AG09319 (cell line): ENCODE measurements around the gene KLHL29.

Experiments
- DNase-seq: peaks from one replicate; pipeline ENCODE4 v3.0.0-alpha.2; 2010; ENCODE audit warnings: low read depth; ENCODE audit errors: extremely low read depth
- CTCF ChIP-seq: IDR thresholded peaks from 2 replicates; pipeline ENCODE4 v1.5.1; 2011; ENCODE audit warnings: low read depth, mild to moderate bottlenecking, inconsistent platforms, low read length, moderate library complexity

The KLHL29 gene

GRCh38 chr2:23397478-23397877 lies 12.5 kb downstream of the KLHL29 start:
- TF ChIP-seq CTCF = no peak
- DNase-seq = no peak

DNA sequence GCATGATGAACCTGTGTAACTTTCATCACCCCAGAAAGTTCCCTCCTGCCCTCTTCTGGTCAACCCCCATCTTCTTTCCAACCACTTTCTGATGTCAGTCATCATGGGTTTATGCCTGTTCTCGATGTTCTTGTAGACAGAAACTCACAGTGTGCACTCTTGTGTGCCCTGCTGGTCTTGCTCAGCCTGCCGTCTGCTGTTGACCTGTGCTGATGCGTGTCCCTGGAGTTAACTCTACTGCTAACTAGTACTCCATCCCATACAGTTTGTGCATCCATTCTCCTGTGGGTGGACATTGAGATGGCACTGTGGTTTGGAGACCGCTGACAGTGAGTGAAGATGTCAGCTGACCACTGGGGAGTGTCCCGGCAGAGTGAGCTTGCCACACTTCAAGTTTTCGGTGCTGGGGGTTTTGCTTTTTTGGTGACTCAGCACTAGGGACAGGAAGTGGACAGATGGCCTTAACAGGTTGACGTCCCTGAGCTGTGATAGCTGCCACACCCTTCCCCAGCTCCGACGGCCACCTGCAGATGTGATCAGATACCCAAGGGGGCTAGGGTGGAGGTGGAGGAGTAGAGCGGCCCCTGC lies 14.8 kb downstream of the KLHL29 start:
- TF ChIP-seq CTCF = no peak
- no peak for DNase-seq

DNA sequence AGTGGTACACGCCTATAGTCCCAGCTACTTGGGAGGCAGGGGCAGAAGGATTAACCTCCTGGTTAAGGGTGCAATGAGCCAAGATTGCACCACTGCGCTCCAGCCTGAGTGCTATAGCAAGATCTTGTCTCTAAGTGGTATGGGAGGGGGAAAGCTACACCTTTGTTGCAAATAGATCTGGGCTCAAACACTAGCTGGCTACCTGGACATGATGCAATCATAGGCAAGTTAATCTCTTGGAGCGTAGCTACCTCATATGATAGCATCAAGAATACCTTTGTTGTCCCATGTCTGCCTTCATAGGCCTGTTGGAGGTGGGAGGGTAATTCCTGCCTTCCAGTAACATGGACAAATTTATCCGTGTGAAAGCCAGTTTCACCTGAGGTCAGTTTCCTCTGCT lies 15.7 kb downstream of the KLHL29 start:
- DNase-seq = no peak
- TF ChIP-seq CTCF = no peak

DNA sequence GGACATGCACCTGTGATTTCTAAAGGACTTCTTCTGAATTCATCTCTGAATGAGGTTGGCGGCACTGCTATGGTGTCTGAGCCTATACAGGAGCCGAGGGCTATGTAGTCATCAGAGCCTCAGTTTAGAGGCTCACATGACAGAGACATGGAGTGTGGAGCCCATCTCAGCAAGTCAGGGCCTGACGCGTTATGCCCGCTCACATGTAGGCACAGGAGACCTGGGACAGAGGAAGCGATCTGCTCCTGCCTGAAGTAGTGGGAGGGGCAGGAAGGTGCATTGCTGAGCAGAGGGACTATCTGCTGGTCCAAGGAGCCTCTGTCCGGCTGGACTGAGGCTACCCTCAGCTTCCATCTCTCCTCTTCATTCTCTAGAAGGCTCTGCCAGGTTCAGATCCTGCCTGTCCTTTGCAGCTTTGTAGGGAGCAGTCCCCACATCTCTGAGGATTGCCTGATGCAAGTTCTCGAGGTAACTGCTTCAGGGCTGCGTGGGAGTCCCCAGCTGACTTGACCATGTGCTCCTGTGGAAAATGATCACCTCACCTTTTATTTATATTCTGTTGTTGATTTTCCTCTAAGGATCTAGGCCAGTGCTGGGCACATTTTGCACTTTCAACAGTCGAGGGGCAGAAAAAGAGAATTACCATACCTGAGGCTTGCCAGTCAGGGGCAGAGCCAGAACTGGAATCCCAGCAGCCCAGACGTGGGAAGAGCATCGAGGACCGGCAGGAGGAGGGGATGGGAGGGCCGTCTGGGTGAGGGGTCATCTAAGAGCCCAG lies 16.6 kb downstream of the KLHL29 start:
- no peak for TF ChIP-seq CTCF

DNA sequence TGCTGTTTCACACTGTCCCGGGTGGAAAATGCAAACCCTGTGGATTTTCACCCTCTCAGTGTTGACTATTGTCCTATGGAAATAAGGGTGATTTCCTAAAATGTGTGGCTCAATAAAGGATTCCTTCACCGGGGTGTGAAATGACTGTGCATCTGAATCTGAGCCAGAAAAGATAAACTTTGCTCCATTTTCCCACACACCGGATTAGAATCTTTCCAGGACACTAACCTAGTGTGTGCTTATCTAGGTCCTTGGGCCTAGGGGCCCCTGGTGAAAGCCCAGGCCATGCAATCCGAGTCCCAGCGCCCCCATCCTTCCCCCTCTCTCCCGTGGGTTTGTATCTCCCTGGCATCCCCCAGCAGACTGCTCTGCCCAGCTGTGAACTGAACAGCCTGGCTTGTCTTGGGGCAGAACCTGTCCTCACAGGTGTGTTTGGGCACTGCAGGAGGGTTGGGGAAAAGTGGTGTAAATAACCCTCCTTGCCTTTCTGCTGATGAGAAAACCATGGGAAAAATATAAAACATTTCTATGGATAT lies 17.3 kb downstream of the KLHL29 start:
- DNase-seq = no peak
- TF ChIP-seq CTCF = no peak

More for the DNA sequence above, 16.6 kb downstream of the KLHL29 start:
- DNase-seq = no peak

DNA sequence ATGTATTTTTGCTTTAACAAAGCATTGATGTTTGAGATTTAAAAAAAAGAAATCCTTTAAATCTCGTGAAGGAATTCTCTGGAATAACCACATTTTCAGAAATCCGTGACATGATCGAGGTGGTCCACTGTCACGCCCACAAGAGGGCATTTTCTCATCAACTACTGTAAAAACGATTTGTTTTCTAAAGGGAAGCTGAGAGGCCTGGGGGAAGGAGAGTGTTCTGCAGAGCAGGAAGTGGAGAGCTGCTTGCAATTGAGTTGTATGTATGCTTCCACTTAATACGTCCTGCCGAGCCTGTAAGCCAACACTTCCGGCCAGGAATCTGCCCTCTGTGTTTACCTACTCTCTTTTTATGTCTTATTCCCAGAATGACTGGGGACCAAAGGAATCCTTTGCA lies 19.4 kb downstream of the KLHL29 start:
- DNase-seq = peak; percentile 49
- TF ChIP-seq CTCF = peak; percentile 37

- DNase-seq = no peak
- TF ChIP-seq CTCF = no peak
These were observed 24.3 kb downstream of the KLHL29 start for GRCh38 chr2:23409248-23409647.
